Measurements from ENCODE around the gene DDX42. TPM values are rescaled to one million over a fixed set of nuclear protein-coding genes. Genes with fewer than 3 reads are reported as not detected.
A peak's percentile ranks its signal among the peaks of the same experiment; 100 is the strongest.

Gene DDX42
- total and polyA plus RNA-seq, 2 of the 13 experiments (the other 11 are each of a cell fraction or from before 2014, with no cell fraction given): 87.2 to 92.9 TPM

DNA sequence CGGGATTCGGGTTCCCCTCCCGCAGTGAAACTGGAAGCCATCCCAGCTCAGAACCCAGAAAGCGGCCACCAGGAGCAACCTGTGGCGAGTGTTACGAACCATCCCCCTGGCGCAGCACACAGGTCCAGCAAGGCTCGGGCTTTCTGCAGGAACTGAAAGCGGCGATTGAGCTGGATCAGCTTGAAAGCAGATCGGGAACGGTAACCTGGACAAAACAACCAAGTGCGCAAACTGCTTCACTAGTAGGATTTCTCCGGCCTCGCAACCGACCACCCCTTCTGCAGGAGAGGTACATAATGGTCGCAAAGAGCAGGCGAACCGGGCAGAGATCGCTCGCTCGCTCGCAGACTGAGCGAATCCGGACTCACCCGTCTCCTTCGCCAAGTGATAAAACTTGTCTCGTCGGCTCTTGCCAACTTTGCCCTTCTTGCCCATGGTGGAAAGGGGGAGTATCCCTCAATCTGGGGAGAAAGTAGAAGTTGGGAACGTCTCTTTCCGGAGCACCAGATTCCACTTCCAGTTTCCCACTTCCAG lies 52.6 kb downstream of the DDX42 start (continued):
- TF ChIP-seq, protein P1, sequence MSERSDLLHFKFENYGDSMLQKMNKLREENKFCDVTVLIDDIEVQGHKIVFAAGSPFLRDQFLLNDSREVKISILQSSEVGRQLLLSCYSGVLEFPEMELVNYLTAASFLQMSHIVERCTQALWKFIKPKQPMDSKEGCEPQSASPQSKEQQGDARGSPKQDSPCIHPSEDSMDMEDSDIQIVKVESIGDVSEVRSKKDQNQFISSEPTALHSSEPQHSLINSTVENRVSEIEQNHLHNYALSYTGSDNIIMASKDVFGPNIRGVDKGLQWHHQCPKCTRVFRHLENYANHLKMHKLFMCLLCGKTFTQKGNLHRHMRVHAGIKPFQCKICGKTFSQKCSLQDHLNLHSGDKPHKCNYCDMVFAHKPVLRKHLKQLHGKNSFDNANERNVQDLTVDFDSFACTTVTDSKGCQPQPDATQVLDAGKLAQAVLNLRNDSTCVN (CRISPR knock-in tag; IDR thresholded peaks at IDR 0.05; ENCODE audit: borderline replicate concordance): no peak
- TF ChIP-seq NFATC3 (CRISPR knock-in tag; IDR thresholded peaks at IDR 0.05) (0 out of 2 replicates have a peak, but pooled peaks have one; percentile 0), MAZ (IDR thresholded peaks at IDR 0.05; ENCODE audit: borderline replicate concordance, low read depth, low read length) (no peak), MAZ (CRISPR knock-in tag; IDR thresholded peaks at IDR 0.05; ENCODE audit: low read depth) (no peak; the same call in 1 of the 2 replicates), ADNP (CRISPR knock-in tag; IDR thresholded peaks at IDR 0.05) (no peak), SMAD3 (CRISPR knock-in tag; IDR thresholded peaks at IDR 0.05) (no peak), NFIB (CRISPR knock-in tag; IDR thresholded peaks at IDR 0.05; ENCODE audit: borderline replicate concordance) (no peak), ZSCAN30 (CRISPR knock-in tag; IDR thresholded peaks at IDR 0.05) (peak; percentile 40; the same call in 1 of the 2 replicates), EZH2 (conservative IDR thresholded peaks at IDR 0.05; ENCODE audit: low read depth, low read length) (no peak), MYNN (CRISPR knock-in tag; IDR thresholded peaks at IDR 0.05; ENCODE audit: low read depth) (no peak), CREB1 (IDR thresholded peaks at IDR 0.05) (no peak), CREB1 (CRISPR knock-in tag; IDR thresholded peaks at IDR 0.05) (no peak), ZNF446 (CRISPR knock-in tag; IDR thresholded peaks at IDR 0.05) (no peak), U2AF2 (IDR thresholded peaks at IDR 0.05; ENCODE audit: low read depth, low read length) (no peak), TEAD2 (CRISPR knock-in tag; IDR thresholded peaks at IDR 0.05) (no peak), TBX3 (IDR thresholded peaks at IDR 0.05; ENCODE audit: borderline replicate concordance) (no peak), MEF2D (CRISPR knock-in tag; IDR thresholded peaks at IDR 0.05) (no peak)
- TF ChIP-seq, protein P2, sequence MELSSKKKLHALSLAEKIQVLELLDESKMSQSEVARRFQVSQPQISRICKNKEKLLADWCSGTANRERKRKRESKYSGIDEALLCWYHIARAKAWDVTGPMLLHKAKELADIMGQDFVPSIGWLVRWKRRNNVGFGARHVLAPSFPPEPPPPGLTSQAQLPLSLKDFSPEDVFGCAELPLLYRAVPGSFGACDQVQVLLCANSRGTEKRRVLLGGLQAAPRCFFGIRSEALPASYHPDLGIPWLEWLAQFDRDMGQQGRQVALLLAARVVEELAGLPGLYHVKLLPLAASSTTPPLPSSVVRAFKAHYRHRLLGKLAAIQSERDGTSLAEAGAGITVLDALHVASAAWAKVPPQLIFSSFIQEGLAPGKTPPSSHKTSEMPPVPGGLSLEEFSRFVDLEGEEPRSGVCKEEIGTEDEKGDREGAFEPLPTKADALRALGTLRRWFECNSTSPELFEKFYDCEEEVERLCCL (CRISPR knock-in tag; IDR thresholded peaks at IDR 0.05; ENCODE audit: borderline replicate concordance): no peak
- TF ChIP-seq, protein P3, sequence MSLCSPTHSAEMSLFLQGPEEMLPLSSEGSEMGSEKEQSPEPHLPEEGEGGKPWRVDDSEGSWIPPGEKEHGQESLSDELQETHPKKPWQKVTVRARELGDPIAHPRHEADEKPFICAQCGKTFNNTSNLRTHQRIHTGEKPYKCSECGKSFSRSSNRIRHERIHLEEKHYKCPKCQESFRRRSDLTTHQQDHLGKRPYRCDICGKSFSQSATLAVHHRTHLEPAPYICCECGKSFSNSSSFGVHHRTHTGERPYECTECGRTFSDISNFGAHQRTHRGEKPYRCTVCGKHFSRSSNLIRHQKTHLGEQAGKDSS (CRISPR knock-in tag; IDR thresholded peaks at IDR 0.05; ENCODE audit: borderline replicate concordance, low read depth): peak; percentile 68; the same call in 1 of the 2 replicates
- TF ChIP-seq, protein P4, sequence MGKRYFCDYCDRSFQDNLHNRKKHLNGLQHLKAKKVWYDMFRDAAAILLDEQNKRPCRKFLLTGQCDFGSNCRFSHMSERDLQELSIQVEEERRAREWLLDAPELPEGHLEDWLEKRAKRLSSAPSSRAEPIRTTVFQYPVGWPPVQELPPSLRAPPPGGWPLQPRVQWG (CRISPR knock-in tag; IDR thresholded peaks at IDR 0.05; ENCODE audit: borderline replicate concordance, low read depth): no peak
- TF ChIP-seq, protein P5, sequence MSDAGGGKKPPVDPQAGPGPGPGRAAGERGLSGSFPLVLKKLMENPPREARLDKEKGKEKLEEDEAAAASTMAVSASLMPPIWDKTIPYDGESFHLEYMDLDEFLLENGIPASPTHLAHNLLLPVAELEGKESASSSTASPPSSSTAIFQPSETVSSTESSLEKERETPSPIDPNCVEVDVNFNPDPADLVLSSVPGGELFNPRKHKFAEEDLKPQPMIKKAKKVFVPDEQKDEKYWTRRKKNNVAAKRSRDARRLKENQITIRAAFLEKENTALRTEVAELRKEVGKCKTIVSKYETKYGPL (CRISPR knock-in tag; IDR thresholded peaks at IDR 0.05): peak; percentile 62; the same call in 1 of the 2 replicates
- TF ChIP-seq, protein P6, sequence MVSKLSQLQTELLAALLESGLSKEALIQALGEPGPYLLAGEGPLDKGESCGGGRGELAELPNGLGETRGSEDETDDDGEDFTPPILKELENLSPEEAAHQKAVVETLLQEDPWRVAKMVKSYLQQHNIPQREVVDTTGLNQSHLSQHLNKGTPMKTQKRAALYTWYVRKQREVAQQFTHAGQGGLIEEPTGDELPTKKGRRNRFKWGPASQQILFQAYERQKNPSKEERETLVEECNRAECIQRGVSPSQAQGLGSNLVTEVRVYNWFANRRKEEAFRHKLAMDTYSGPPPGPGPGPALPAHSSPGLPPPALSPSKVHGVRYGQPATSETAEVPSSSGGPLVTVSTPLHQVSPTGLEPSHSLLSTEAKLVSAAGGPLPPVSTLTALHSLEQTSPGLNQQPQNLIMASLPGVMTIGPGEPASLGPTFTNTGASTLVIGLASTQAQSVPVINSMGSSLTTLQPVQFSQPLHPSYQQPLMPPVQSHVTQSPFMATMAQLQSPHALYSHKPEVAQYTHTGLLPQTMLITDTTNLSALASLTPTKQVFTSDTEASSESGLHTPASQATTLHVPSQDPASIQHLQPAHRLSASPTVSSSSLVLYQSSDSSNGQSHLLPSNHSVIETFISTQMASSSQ (IDR thresholded peaks at IDR 0.05; ENCODE audit: low read depth): no peak
- TF ChIP-seq, protein P6 (CRISPR knock-in tag; IDR thresholded peaks at IDR 0.05; ENCODE audit: borderline replicate concordance): no peak
